Lung (tissue), 12 donors: ENCODE measurements around the gene LYPD6B. TPM values are rescaled to one million over a fixed set of nuclear protein-coding genes. Genes with fewer than 3 reads are reported as not detected.
A peak's percentile ranks its signal among the peaks of the same experiment; 100 is the strongest.

Experiments used
- ATAC-seq: fragments of 200-7000 bp; cut with Tn5 transposase; one replicate; pipeline ENCODE4 v1.9.1; 2020; ENCODE audit warnings: moderate number of reproducible peaks; ENCODE audit not compliant: insufficient read depth, low FRiP score
- DNase-seq, 3 donors: peaks; one replicate each; pipeline ENCODE4 v3.0.0-alpha.2; 2013 to 2017
- H3K27ac ChIP-seq, 2 donors: one replicate each; pipeline ENCODE4 v1.5.1; 2013; ENCODE audit warnings: mild to moderate bottlenecking in 2 of 2, moderate library complexity in 2 of 2, control low read depth in 1 of 2, inconsistent platforms in 1 of 2, low read depth in 1 of 2, low read length in 1 of 2
- H3K27me3 ChIP-seq, 3 donors: one replicate each; pipeline ENCODE4 v1.5.1; 2013; ENCODE audit warnings: low read length in 2 of 3; ENCODE audit not compliant: control insufficient read depth in 3 of 3, insufficient read depth in 3 of 3
- H3K36me3 ChIP-seq, 4 donors: one replicate each; pipeline ENCODE4 v1.5.1; 2013; ENCODE audit warnings: low read length in 4 of 4, mild to moderate bottlenecking in 1 of 4, moderate library complexity in 1 of 4; ENCODE audit not compliant: control insufficient read depth in 4 of 4, insufficient read depth in 4 of 4
- H3K4me1 ChIP-seq, 5 donors: one replicate each; pipeline ENCODE4 v1.5.1; 2013; ENCODE audit warnings: low read length in 5 of 5, mild to moderate bottlenecking in 2 of 5, moderate library complexity in 1 of 5; ENCODE audit not compliant: control insufficient read depth in 5 of 5, insufficient read depth in 5 of 5
- H3K4me3 ChIP-seq: one replicate; pipeline ENCODE4 v1.5.1; 2013; ENCODE audit warnings: mild to moderate bottlenecking, control low read depth, moderate library complexity
- H3K9ac ChIP-seq, 2 donors: one replicate each; pipeline ENCODE4 v1.5.1; 2013; ENCODE audit warnings: low read length in 2 of 2, control low read depth in 1 of 2; ENCODE audit not compliant: insufficient read depth in 1 of 2
- H3K9me3 ChIP-seq, 4 donors: one replicate each; pipeline ENCODE4 v1.5.1; 2013; ENCODE audit warnings: low read length in 3 of 4, mild to moderate bottlenecking in 1 of 4, moderate library complexity in 1 of 4; ENCODE audit not compliant: control insufficient read depth in 4 of 4, insufficient read depth in 3 of 4
- CTCF ChIP-seq: IDR thresholded peaks from 2 replicates; pipeline ENCODE4 v1.5.1; 2012; ENCODE audit warnings: mild to moderate bottlenecking; ENCODE audit errors: control extremely low read depth, extremely low read depth
- WGBS, 2 donors: extraction: QIAGEN DNeasy Blood & Tissue Kit; methylation state at CpG; one replicate each; pipeline ENCODE4 v1.1.7; 2013; 5-methylcytosine and 5-hydroxymethylcytosine counted together
- polyA plus RNA-seq, 2 donors: library from polyadenylated mRNA; stranded (reverse); fragments of 200-250 nt; gene quantifications; one replicate each; pipeline ENCODE4 v1.2.1, GENCODE V29; 2013
- total RNA-seq, 2 donors: library from RNA; depleted of rRNA in 1 of 2; stranded (reverse); fragments of >200 nt in 1 of 2; gene quantifications; one replicate each; pipeline ENCODE4 v1.2.1, GENCODE V29; 2014 to 2021
- donor health status: control.
- donor health status: control.
- donor health status: Bipolar disorder and iron deficiency.
- donor health status: healthy.
- donor health status: DM: yes; HTN: yes; CAD: no.

Gene LYPD6B
- total and polyA plus RNA-seq, 4 donors = 2.5 to 12.4 (median 3.4) TPM

- no peaks in the 10 kb centered on the region for H3K27me3 ChIP-seq
- DNase-seq (peak in 1 of 3 donors; percentile 43), ATAC-seq (no peak)
- H3K27ac ChIP-seq = no peak overlapping the region
- 49 to 57% methylated on average over 5 of the region's 5 CpGs for WGBS, 2 donors
- no peak overlapping the region for H3K9ac ChIP-seq
- peaks cover 0 to 8% (median 0%) of the 10 kb centered on the region in 5 donors for H3K4me1 ChIP-seq
- H3K9me3 ChIP-seq = peaks cover 0 to 3% (median 0%) of the 10 kb centered on the region in 4 donors
- no peak overlapping the region for H3K4me3 ChIP-seq
- no peaks in the 10 kb centered on the region for H3K36me3 ChIP-seq
- TF ChIP-seq CTCF = no peak
Measured at GRCh38 chr2:149167001-149167780, 128.7 kb downstream of the LYPD6B start.

GRCh38 chr2:149167941-149168340 lies 129.4 kb downstream of the LYPD6B start:
- DNase-seq = peak in 1 of 3 donors; percentile 50
- no peak overlapping the region for H3K4me3 ChIP-seq
- H3K9me3 ChIP-seq = peaks cover 0 to 5% (median 0%) of the 10 kb centered on the region in 4 donors
- H3K27ac ChIP-seq = no peak overlapping the region
- 53 to 78% methylated on average over 4 of the region's 4 CpGs for WGBS, 2 donors
- no peak overlapping the region for H3K9ac ChIP-seq
- H3K27me3 ChIP-seq = no peaks in the 10 kb centered on the region
- no peaks in the 10 kb centered on the region for H3K36me3 ChIP-seq
- ATAC-seq = no peak
- H3K4me1 ChIP-seq = peaks cover 0 to 8% (median 2%) of the 10 kb centered on the region in 5 donors
- TF ChIP-seq CTCF = no peak

DNA sequence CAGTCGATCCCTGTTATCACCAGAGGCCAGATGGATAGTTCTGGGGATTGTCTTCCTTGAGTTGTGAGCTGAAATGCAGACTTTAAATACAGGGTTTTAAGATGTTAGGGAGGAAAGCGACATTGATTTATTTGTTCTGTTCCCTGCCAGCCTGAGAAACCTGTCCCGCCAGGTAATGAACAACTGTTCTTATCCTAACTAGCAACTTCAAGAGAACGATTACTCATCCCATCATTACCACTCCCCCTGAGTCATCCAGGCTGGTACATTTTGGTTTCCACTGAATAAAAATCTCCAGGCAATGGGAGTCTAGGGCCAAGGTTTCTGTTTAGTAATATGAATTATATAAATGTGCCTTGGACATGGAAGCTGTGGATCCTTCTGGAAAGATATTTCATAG lies 131.2 kb downstream of the LYPD6B start:
- no peak for TF ChIP-seq CTCF
- Histone ChIP-seq H3K9me3 (peaks cover 0 to 5% (median 0%) of the 10 kb centered on the region in 4 donors), H3K27me3 (no peaks in the 10 kb centered on the region), H3K27ac (no peak overlapping the region), H3K36me3 (no peaks in the 10 kb centered on the region), H3K4me1 (peaks cover 0 to 8% (median 2%) of the 10 kb centered on the region in 5 donors), H3K9ac (no peak overlapping the region), H3K4me3 (no peak overlapping the region)
- ATAC-seq (peak; percentile 85), DNase-seq (peak in 1 of 3 donors; percentile 26)
- WGBS, 2 donors = 68 to 77% methylated on average over 4 of the region's 4 CpGs
